Natural killer cell (primary cell): ENCODE measurements around the gene HOMER2. TPM values are rescaled to one million over a fixed set of nuclear protein-coding genes. Genes with fewer than 3 reads are reported as not detected.

Experiments used
- ATAC-seq, 3 donors: fragments of 150-1000 bp in 2 of 3; fragments of 200-7000 bp in 1 of 3; cut with Tn5 transposase; 1 replicate in 1 of 3; 2 replicates in 2 of 3; pipeline ENCODE4 v1.10.0; 2021; ENCODE audit warnings: mild to moderate bottlenecking in 2 of 3, moderate library complexity in 2 of 3
- DNase-seq, 2 donors: peaks; one replicate each; pipeline versions ENCODE4 v3.0.0 to v3.0.0-alpha.2; 2013 to 2021; ENCODE audit warnings: mixed read lengths in 1 of 2
- H3K27ac ChIP-seq: one replicate; pipeline ENCODE4 v1.5.1; 2013; ENCODE audit warnings: mild to moderate bottlenecking, low read length
- H3K27me3 ChIP-seq: one replicate; pipeline ENCODE4 v1.6.1; 2013; ENCODE audit warnings: low read length; ENCODE audit not compliant: control insufficient read depth, insufficient read depth
- H3K36me3 ChIP-seq: one replicate; pipeline ENCODE4 v1.6.1; 2013; ENCODE audit warnings: low read length; ENCODE audit not compliant: control insufficient read depth, insufficient read depth
- H3K4me1 ChIP-seq: one replicate; pipeline ENCODE4 v1.6.1; 2013; ENCODE audit warnings: low read length; ENCODE audit not compliant: control insufficient read depth, insufficient read depth
- H3K4me3 ChIP-seq: one replicate; pipeline ENCODE4 v1.5.1; 2013; ENCODE audit warnings: low read length
- H3K9me3 ChIP-seq: one replicate; pipeline ENCODE4 v1.6.1; 2013; ENCODE audit warnings: low read length; ENCODE audit not compliant: control insufficient read depth, insufficient read depth
- H3K27ac Mint-ChIP-seq, 2 donors: one replicate each; pipeline ENCODE4 v1.8.0; 2022; ENCODE audit warnings: mild to moderate bottlenecking in 2 of 2, mixed read lengths in 2 of 2, moderate library complexity in 1 of 2
- H3K27me3 Mint-ChIP-seq, 2 donors: one replicate each; pipeline ENCODE4 v1.8.0; 2022; ENCODE audit warnings: low read depth in 2 of 2, mixed read lengths in 2 of 2
- H3K36me3 Mint-ChIP-seq: one replicate; pipeline ENCODE4 v1.8.0; 2022; ENCODE audit warnings: mixed read lengths
- H3K4me1 Mint-ChIP-seq, 2 donors: one replicate each; pipeline ENCODE4 v1.8.0; 2022; ENCODE audit warnings: mixed read lengths in 2 of 2
- H3K4me3 Mint-ChIP-seq: one replicate; pipeline ENCODE4 v1.8.0; 2022; ENCODE audit warnings: mild to moderate bottlenecking, moderate library complexity, mixed read lengths
- H3K9me3 Mint-ChIP-seq, 2 donors: one replicate each; pipeline ENCODE4 v1.8.0; 2022; ENCODE audit warnings: mixed read lengths in 2 of 2
- CTCF ChIP-seq: fragments of 200-600 bp; IDR thresholded peaks from one replicate; pipeline ENCODE4 v1.8.0; 2022; ENCODE audit warnings: antibody characterized with exemption
- WGBS: methylation state at CpG from one replicate; pipeline ENCODE4 v1.1.7; 2013; ENCODE audit warnings: missing lambda C conversion rate; ENCODE audit not compliant: insufficient coverage; 5-methylcytosine and 5-hydroxymethylcytosine counted together
- intact Hi-C: fragments of 100-400 bp; cut with micrococcal nuclease; formaldehyde crosslinking; loops from one replicate; pipeline ENCODE4 v1.14.2; 2022
- total RNA-seq, 4 donors: library from RNA; stranded (reverse); fragments of 120-200 nt in 1 of 4; gene quantifications; one replicate each; pipeline versions ENCODE4 v1.2.3 to v1.2.4, GENCODE V29; 2013 to 2022

HOMER2 gene
- total RNA-seq, 3 donors from 2014 or later (not counting 1 experiment from before 2014, with no cell fraction given) = 3.6 to 7.0 (median 4.0) TPM

- Mint-ChIP-seq H3K4me1 (no peaks in the 10 kb centered on the region), H3K27me3 (peaks cover 0 to 5% of the 10 kb centered on the region in 2 donors), H3K36me3 (no peaks in the 10 kb centered on the region), H3K27ac (no peak overlapping the region), H3K4me3 (no peak overlapping the region), H3K9me3 (peaks cover 5 to 12% of the 10 kb centered on the region in 2 donors)
- H3K36me3 ChIP-seq = no peaks in the 10 kb centered on the region
- 94% methylated on average over 3 of the region's 4 CpGs for WGBS
- H3K9me3 ChIP-seq = peaks cover 9% of the 10 kb centered on the region
- intact Hi-C loops = no loop called here
- DNase-seq (no peak), ATAC-seq (no peak)
- H3K4me3 ChIP-seq = no peak overlapping the region
- no peaks in the 10 kb centered on the region for H3K27me3 ChIP-seq
- no peak overlapping the region for H3K27ac ChIP-seq
- no peaks in the 10 kb centered on the region for H3K4me1 ChIP-seq
- no peak for TF ChIP-seq CTCF
Observed at GRCh38 chr15:82911458-82911857, 41.1 kb downstream of the HOMER2 start.

DNA sequence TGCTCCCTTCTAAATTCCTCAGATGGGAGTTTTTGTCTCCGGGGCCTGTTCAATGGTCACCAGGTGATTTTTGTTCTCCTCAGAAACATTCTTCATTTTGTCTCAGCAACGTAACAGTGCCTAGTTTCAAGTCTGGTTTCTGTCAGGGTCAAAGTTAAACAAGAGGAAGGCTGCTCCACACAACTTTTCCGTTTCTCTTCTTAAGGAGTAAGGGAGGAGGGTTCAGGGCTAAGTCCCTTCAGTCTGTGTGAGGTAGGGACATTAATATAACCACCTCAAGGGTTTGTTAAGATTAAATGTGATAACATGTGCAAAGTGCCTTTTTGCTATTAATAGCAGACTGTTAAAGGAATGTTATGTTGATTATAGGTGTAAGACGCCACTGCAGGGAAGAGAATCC is 41.8 kb downstream of the HOMER2 start:
- H3K4me3 ChIP-seq = no peak overlapping the region
- no peak for DNase-seq
- H3K9me3 ChIP-seq = peaks cover 9% of the 10 kb centered on the region
- Mint-ChIP-seq H3K27me3 (peaks cover 0 to 5% of the 10 kb centered on the region in 2 donors), H3K36me3 (no peaks in the 10 kb centered on the region), H3K9me3 (peaks cover 5 to 12% of the 10 kb centered on the region in 2 donors), H3K4me1 (no peaks in the 10 kb centered on the region), H3K27ac (no peak overlapping the region), H3K4me3 (no peak overlapping the region)
- H3K27me3 ChIP-seq = no peaks in the 10 kb centered on the region
- H3K27ac ChIP-seq = no peak overlapping the region
- intact Hi-C loops = no loop called here
- no peak for TF ChIP-seq CTCF
- WGBS = 62% methylated on average over 2 of the region's 4 CpGs
- no peaks in the 10 kb centered on the region for H3K4me1 ChIP-seq
- ATAC-seq = no peak
- no peaks in the 10 kb centered on the region for H3K36me3 ChIP-seq

- Mint-ChIP-seq H3K27me3 (peaks cover 0 to 5% of the 10 kb centered on the region in 2 donors), H3K36me3 (no peaks in the 10 kb centered on the region), H3K9me3 (peaks cover 5 to 12% of the 10 kb centered on the region in 2 donors), H3K4me1 (no peaks in the 10 kb centered on the region), H3K27ac (no peak overlapping the region), H3K4me3 (no peak overlapping the region)
- Histone ChIP-seq H3K36me3 (no peaks in the 10 kb centered on the region), H3K4me1 (no peaks in the 10 kb centered on the region), H3K27ac (no peak overlapping the region), H3K4me3 (no peak overlapping the region), H3K9me3 (peaks cover 9% of the 10 kb centered on the region), H3K27me3 (no peaks in the 10 kb centered on the region)
- WGBS = 96% methylated on average over 6 of the region's 6 CpGs
- intact Hi-C loops = no loop called here
- DNase-seq (no peak), ATAC-seq (no peak)
- no peak for TF ChIP-seq CTCF
Observed at GRCh38 chr15:82909080-82909815, 43.3 kb downstream of the HOMER2 start.

- ATAC-seq = no peak
- 100% methylated on average over 1 of the region's 1 CpG for WGBS
- peaks cover 0 to 5% of the 10 kb centered on the region in 2 donors for H3K27me3 Mint-ChIP-seq
- no peak for DNase-seq
- Histone ChIP-seq H3K4me3 (no peak overlapping the region), H3K9me3 (peaks cover 9% of the 10 kb centered on the region), H3K4me1 (no peaks in the 10 kb centered on the region), H3K27me3 (no peaks in the 10 kb centered on the region), H3K27ac (no peak overlapping the region), H3K36me3 (no peaks in the 10 kb centered on the region)
- no peak for TF ChIP-seq CTCF
- peaks cover 5 to 12% of the 10 kb centered on the region in 2 donors for H3K9me3 Mint-ChIP-seq
- H3K4me3 Mint-ChIP-seq = no peak overlapping the region
- H3K4me1 Mint-ChIP-seq = no peaks in the 10 kb centered on the region
- H3K36me3 Mint-ChIP-seq = no peaks in the 10 kb centered on the region
- H3K27ac Mint-ChIP-seq = no peak overlapping the region
- intact Hi-C loops = no loop called here
Observed at GRCh38 chr15:82907350-82907749, 45.2 kb downstream of the HOMER2 start.
